NT2/D1 (cell line): ENCODE measurements around the gene KRTAP4-6.

Experiments used
- YY1 ChIP-seq: IDR thresholded peaks from 2 replicates; pipeline ENCODE4 v1.6.1; 2011; ENCODE audit not compliant: insufficient read length, insufficient read depth
- ZNF274 ChIP-seq: IDR thresholded peaks from 2 replicates; pipeline ENCODE4 v1.6.1; 2011; ENCODE audit warnings: mild to moderate bottlenecking, low read depth, low read length

GRCh38 chr17:41167561-41167960 is 27.2 kb upstream of the KRTAP4-6 start:
- TF ChIP-seq ZNF274 (no peak), YY1 (no peak)
